HepG2 (cell line): ENCODE data around the gene CRYZL1. TPM values are rescaled to one million over a fixed set of nuclear protein-coding genes. Genes with fewer than 3 reads are reported as not detected.
A peak's percentile ranks its signal among the peaks of the same experiment; 100 is the strongest.

ENCODE experiments used
- KLF13 ChIP-seq: sonication (generic); formaldehyde crosslinking; IDR thresholded peaks from 2 replicates; pipeline ENCODE4 v1.4.0; 2020; ENCODE audit warnings: mild to moderate bottlenecking, missing genetic modification reagents
- KMT2A ChIP-seq: sonication (generic); formaldehyde crosslinking; IDR thresholded peaks from 2 replicates; pipeline ENCODE4 v1.4.0; 2020; ENCODE audit warnings: missing genetic modification reagents
- SAP130 ChIP-seq: IDR thresholded peaks from 2 replicates; pipeline ENCODE4 v1.6.1; 2016; ENCODE audit warnings: low read depth
- SP2 ChIP-seq: sonication (generic); formaldehyde crosslinking; IDR thresholded peaks from 2 replicates; pipeline ENCODE4 v1.5.1; 2020; ENCODE audit warnings: mild to moderate bottlenecking, missing genetic modification reagents
- TRIM24 ChIP-seq: sonication (generic); formaldehyde crosslinking; IDR thresholded peaks from 2 replicates; pipeline ENCODE4 v1.8.0; 2022; ENCODE audit warnings: mild to moderate bottlenecking, missing genetic modification reagents
- ZBTB7B ChIP-seq: sonication (generic); formaldehyde crosslinking; IDR thresholded peaks from 2 replicates; pipeline ENCODE4 v1.4.0; 2020; ENCODE audit warnings: missing genetic modification reagents
- ZNF543 ChIP-seq: sonication (generic); formaldehyde crosslinking; IDR thresholded peaks from 2 replicates; pipeline ENCODE4 v1.4.0; 2020; ENCODE audit warnings: mild to moderate bottlenecking, missing genetic modification reagents
- polyA plus RNA-seq, 8 experiments: library from polyadenylated mRNA; depleted of rRNA in 3 of 8; stranded (reverse) in 7 of 8; unstranded in 1 of 8; fragments of >200 nt; fragmentation: Illumina TruSeq in 4 of 8; extraction: Trizol in 4 of 8; gene quantifications; 2 replicates each; pipeline versions ENCODE4 v1.2.1 to v1.2.3, GENCODE V29; 2011 to 2016; ENCODE audit warnings: low read depth in 4 of 8, missing spikeins in 1 of 8, mixed read lengths in 1 of 8; ENCODE audit not compliant: insufficient read depth in 1 of 8
- total RNA-seq, 5 experiments: library from RNA; depleted of rRNA; stranded (reverse); fragments of >200 nt; fragmentation: Illumina TruSeq; extraction: Trizol; gene quantifications; 2 replicates each; pipeline ENCODE4 v1.2.3, GENCODE V29; 2016; ENCODE audit warnings: low read depth in 1 of 5
- TF ChIP-seq, protein P1 (sequence below): sonication (generic); formaldehyde crosslinking; IDR thresholded peaks from 2 replicates; pipeline ENCODE4 v1.4.0; 2020; ENCODE audit warnings: missing genetic modification reagents
- TF ChIP-seq, protein P2 (sequence below): sonication (generic); formaldehyde crosslinking; IDR thresholded peaks from 2 replicates; pipeline ENCODE4 v1.5.1; 2020; ENCODE audit warnings: missing genetic modification reagents, mild to moderate bottlenecking, borderline replicate concordance
- TF ChIP-seq, protein P3 (sequence below): sonication (generic); formaldehyde crosslinking; IDR thresholded peaks from 2 replicates; pipeline ENCODE4 v1.5.0; 2020; ENCODE audit warnings: mild to moderate bottlenecking, missing genetic modification reagents, borderline replicate concordance

CRYZL1 gene
- total and polyA plus RNA-seq, 2 of the 13 experiments (the other 11 are each of a cell fraction or from before 2014, with no cell fraction given), result 20.3 to 27.7 TPM

DNA sequence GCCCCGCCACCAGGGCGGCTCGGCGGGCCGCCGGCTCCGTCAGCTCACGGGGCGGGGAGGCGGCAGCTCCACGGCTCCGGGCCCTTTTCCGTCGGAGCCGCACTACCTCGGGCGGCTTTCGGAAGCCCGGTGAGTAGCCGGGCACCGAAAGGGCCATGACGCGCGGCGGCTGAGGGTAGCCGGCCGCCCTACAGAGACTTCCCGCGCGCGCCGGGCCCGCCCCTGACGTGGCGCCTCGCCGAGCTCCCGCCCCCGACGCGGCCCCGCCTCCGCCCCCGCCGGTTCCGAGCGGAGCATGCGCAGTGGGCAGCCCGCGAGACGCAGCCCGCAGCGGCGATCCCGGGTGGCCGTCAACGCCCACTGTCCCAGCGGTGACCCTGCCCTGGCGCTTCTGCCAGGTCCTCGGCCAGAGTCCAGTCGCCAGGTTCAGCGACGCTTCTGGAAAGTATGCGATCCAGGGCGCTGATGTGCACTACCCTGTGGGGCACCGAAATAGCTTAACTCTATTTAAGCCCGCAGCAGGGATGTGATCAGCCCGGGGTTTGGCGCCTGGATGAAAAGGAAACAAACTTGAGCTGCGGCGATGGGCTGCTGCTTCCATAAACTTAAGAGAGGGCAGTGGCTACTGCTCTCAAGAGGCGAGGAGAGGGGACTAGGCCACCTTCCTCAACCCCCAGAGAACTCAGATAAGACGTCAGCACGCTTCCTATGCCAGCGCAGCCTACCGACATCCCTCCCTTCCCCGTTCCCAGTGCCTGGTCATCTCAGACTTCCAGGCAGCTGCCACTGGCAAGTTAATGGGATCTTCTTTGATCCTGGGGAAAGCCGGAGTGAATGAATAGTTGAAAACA is 52.8 kb downstream of the CRYZL1 start, which contains the start of gene DONSON (continued):
- TF ChIP-seq, protein P1, sequence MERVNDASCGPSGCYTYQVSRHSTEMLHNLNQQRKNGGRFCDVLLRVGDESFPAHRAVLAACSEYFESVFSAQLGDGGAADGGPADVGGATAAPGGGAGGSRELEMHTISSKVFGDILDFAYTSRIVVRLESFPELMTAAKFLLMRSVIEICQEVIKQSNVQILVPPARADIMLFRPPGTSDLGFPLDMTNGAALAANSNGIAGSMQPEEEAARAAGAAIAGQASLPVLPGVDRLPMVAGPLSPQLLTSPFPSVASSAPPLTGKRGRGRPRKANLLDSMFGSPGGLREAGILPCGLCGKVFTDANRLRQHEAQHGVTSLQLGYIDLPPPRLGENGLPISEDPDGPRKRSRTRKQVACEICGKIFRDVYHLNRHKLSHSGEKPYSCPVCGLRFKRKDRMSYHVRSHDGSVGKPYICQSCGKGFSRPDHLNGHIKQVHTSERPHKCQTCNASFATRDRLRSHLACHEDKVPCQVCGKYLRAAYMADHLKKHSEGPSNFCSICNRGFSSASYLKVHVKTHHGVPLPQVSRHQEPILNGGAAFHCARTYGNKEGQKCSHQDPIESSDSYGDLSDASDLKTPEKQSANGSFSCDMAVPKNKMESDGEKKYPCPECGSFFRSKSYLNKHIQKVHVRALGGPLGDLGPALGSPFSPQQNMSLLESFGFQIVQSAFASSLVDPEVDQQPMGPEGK (CRISPR knock-in tag), result no peak
- TF ChIP-seq SAP130 (CRISPR knock-in tag) (peak; percentile 80), ZBTB7B (CRISPR knock-in tag) (peak; percentile 57; the same call in 1 of the 2 replicates), KLF13 (CRISPR knock-in tag) (0 out of 2 replicates have a peak, but pooled peaks have one; percentile 17), KMT2A (CRISPR knock-in tag) (peak; percentile 62; the same call in 1 of the 2 replicates), TRIM24 (no peak), ZNF543 (CRISPR knock-in tag) (no peak), SP2 (CRISPR knock-in tag) (no peak)
- TF ChIP-seq, protein P2, sequence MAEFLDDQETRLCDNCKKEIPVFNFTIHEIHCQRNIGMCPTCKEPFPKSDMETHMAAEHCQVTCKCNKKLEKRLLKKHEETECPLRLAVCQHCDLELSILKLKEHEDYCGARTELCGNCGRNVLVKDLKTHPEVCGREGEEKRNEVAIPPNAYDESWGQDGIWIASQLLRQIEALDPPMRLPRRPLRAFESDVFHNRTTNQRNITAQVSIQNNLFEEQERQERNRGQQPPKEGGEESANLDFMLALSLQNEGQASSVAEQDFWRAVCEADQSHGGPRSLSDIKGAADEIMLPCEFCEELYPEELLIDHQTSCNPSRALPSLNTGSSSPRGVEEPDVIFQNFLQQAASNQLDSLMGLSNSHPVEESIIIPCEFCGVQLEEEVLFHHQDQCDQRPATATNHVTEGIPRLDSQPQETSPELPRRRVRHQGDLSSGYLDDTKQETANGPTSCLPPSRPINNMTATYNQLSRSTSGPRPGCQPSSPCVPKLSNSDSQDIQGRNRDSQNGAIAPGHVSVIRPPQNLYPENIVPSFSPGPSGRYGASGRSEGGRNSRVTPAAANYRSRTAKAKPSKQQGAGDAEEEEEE, result no peak
- TF ChIP-seq, protein P3, sequence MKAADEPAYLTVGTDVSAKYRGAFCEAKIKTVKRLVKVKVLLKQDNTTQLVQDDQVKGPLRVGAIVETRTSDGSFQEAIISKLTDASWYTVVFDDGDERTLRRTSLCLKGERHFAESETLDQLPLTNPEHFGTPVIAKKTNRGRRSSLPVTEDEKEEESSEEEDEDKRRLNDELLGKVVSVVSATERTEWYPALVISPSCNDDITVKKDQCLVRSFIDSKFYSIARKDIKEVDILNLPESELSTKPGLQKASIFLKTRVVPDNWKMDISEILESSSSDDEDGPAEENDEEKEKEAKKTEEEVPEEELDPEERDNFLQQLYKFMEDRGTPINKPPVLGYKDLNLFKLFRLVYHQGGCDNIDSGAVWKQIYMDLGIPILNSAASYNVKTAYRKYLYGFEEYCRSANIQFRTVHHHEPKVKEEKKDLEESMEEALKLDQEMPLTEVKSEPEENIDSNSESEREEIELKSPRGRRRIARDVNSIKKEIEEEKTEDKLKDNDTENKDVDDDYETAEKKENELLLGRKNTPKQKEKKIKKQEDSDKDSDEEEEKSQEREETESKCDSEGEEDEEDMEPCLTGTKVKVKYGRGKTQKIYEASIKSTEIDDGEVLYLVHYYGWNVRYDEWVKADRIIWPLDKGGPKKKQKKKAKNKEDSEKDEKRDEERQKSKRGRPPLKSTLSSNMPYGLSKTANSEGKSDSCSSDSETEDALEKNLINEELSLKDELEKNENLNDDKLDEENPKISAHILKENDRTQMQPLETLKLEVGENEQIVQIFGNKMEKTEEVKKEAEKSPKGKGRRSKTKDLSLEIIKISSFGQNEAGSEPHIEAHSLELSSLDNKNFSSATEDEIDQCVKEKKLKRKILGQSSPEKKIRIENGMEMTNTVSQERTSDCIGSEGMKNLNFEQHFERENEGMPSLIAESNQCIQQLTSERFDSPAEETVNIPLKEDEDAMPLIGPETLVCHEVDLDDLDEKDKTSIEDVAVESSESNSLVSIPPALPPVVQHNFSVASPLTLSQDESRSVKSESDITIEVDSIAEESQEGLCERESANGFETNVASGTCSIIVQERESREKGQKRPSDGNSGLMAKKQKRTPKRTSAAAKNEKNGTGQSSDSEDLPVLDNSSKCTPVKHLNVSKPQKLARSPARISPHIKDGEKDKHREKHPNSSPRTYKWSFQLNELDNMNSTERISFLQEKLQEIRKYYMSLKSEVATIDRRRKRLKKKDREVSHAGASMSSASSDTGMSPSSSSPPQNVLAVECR (CRISPR knock-in tag), result peak; percentile 47; the same call in 1 of the 2 replicates
